Activated CD8-positive, alpha-beta T cell treated with anti-CD3 and anti-CD28 coated beads for 36 hours (primary cell): Measurements from ENCODE around the gene ACBD6. TPM values are rescaled to one million over a fixed set of nuclear protein-coding genes. Genes with fewer than 3 reads are reported as not detected.

ENCODE experiments used
- ATAC-seq: fragments of 200-7000 bp; cut with Tn5 transposase; one replicate; pipeline ENCODE4 v1.10.0; 2021; ENCODE audit warnings: mild to moderate bottlenecking, moderate library complexity
- CTCF ChIA-PET: fragments of 350-600 bp; sonication (Branson Sonifier 250); formaldehyde crosslinking; loops from one replicate; lab custom pipeline; 2021; ENCODE audit warnings: antibody characterized with exemption; lab: Charles Lee
- POLR2A ChIA-PET: fragments of 350-600 bp; sonication (Branson Sonifier 250); formaldehyde crosslinking; loops from one replicate; lab custom pipeline; 2021; ENCODE audit warnings: antibody characterized with exemption; lab: Charles Lee
- DNase-seq: peaks from one replicate; pipeline ENCODE4 v3.0.0-alpha.2; 2020
- H3K27ac Mint-ChIP-seq: one replicate; pipeline ENCODE4 v1.8.0; 2021; ENCODE audit warnings: mild to moderate bottlenecking, mixed read lengths
- H3K27me3 Mint-ChIP-seq: one replicate; pipeline ENCODE4 v1.8.0; 2021; ENCODE audit warnings: mixed read lengths
- H3K36me3 Mint-ChIP-seq: one replicate; pipeline ENCODE4 v1.8.0; 2021; ENCODE audit warnings: low read depth, mixed read lengths
- H3K4me1 Mint-ChIP-seq: one replicate; pipeline ENCODE4 v1.8.0; 2021; ENCODE audit warnings: low read depth, mixed read lengths
- H3K4me3 Mint-ChIP-seq: one replicate; pipeline ENCODE4 v1.8.0; 2021; ENCODE audit warnings: mild to moderate bottlenecking, moderate library complexity, mixed read lengths
- H3K9me3 Mint-ChIP-seq: one replicate; pipeline ENCODE4 v1.8.0; 2021; ENCODE audit warnings: mixed read lengths
- CTCF ChIP-seq: fragments of 200-600 bp; IDR thresholded peaks from one replicate; pipeline ENCODE4 v1.8.0; 2022; ENCODE audit warnings: antibody characterized with exemption, mild to moderate bottlenecking
- intact Hi-C: fragments of 100-400 bp; cut with micrococcal nuclease; formaldehyde crosslinking; loops from one replicate; pipeline ENCODE4 v1.10.0; 2022
- total RNA-seq, 2 experiments: library from RNA; stranded (reverse); gene quantifications; one replicate each; pipeline ENCODE4 v1.2.3, GENCODE V29; 2021

Gene ACBD6
- total RNA-seq, 2 experiments from 2014 or later, result 41.3 to 45.0 TPM

GRCh38 chr1:180370188-180370587, 132.2 kb downstream of the ACBD6 start:
- ATAC-seq, result no peak
- H3K27me3 Mint-ChIP-seq, result no peaks in the 10 kb centered on the region
- no peak for DNase-seq
- no peak for TF ChIP-seq CTCF
- H3K4me1 Mint-ChIP-seq, result peaks cover 12% of the 10 kb centered on the region
- ChIA-PET CTCF (no interaction called here), POLR2A (no interaction called here)
- H3K27ac Mint-ChIP-seq, result no peak overlapping the region
- intact Hi-C loops, result no loop called here
- H3K9me3 Mint-ChIP-seq, result peaks cover 2% of the 10 kb centered on the region
- peaks cover 22% of the 10 kb centered on the region for H3K36me3 Mint-ChIP-seq
- no peak overlapping the region for H3K4me3 Mint-ChIP-seq

- Mint-ChIP-seq H3K36me3 (peaks cover 20% of the 10 kb centered on the region), H3K4me3 (no peak overlapping the region), H3K4me1 (peaks cover 13% of the 10 kb centered on the region), H3K27me3 (no peaks in the 10 kb centered on the region), H3K27ac (no peak overlapping the region), H3K9me3 (peaks cover 2% of the 10 kb centered on the region)
- DNase-seq, result no peak
- CTCF ChIA-PET, result no interaction called here
- ATAC-seq, result no peak
- intact Hi-C loops, result loop anchor here (10.0 kb wide), 1 partner anchor 106 kb away; no protein-coding TSS in a partner anchor
- POLR2A ChIA-PET, result no interaction called here
- TF ChIP-seq CTCF, result no peak
Measured at GRCh38 chr1:180369061-180369460, 133.3 kb downstream of the ACBD6 start.

GRCh38 chr1:180366371-180367068, 135.9 kb downstream of the ACBD6 start:
- no peaks in the 10 kb centered on the region for H3K27me3 Mint-ChIP-seq
- ATAC-seq, result no peak
- peaks cover 11% of the 10 kb centered on the region for H3K4me1 Mint-ChIP-seq
- POLR2A ChIA-PET, result interaction anchor here (1.1 kb wide), 1 partner anchor 136 kb away, joined by 3 read pairs; the partner anchor contains the start of gene ACBD6
- H3K36me3 Mint-ChIP-seq, result peaks cover 12% of the 10 kb centered on the region
- DNase-seq, result no peak
- no peak for TF ChIP-seq CTCF
- intact Hi-C loops, result loop anchor here (10.0 kb wide), 1 partner anchor 108 kb away; no protein-coding TSS in a partner anchor
- no peak overlapping the region for H3K4me3 Mint-ChIP-seq
- peaks cover 2% of the 10 kb centered on the region for H3K9me3 Mint-ChIP-seq
- CTCF ChIA-PET, result interaction anchor here (0.6 to 1.0 kb wide), 2 partner anchors 114 to 585 kb away, joined by 3 read pairs; no protein-coding TSS in a partner anchor
- no peak overlapping the region for H3K27ac Mint-ChIP-seq

GRCh38 chr1:180365039-180365438, 137.3 kb downstream of the ACBD6 start:
- H3K4me1 Mint-ChIP-seq, result peaks cover 7% of the 10 kb centered on the region
- no peaks in the 10 kb centered on the region for H3K27me3 Mint-ChIP-seq
- ChIA-PET CTCF (interaction anchor here (0.7 to 1.0 kb wide), 4 partner anchors 8 to 124 kb away, joined by 3 to 4 read pairs (median 3); no protein-coding TSS in a partner anchor), POLR2A (no interaction called here)
- no peak for DNase-seq
- intact Hi-C loops, result loop anchor here (10.0 kb wide), 1 partner anchor 110 kb away; no protein-coding TSS in a partner anchor
- TF ChIP-seq CTCF, result no peak
- H3K9me3 Mint-ChIP-seq, result peaks cover 2% of the 10 kb centered on the region
- H3K4me3 Mint-ChIP-seq, result no peak overlapping the region
- H3K27ac Mint-ChIP-seq, result no peak overlapping the region
- peaks cover 10% of the 10 kb centered on the region for H3K36me3 Mint-ChIP-seq
- ATAC-seq, result no peak
